NCI-H446 (cell line): Measurements from ENCODE around the gene SEMA6B.
"Not testable (repeated sequence)": the region's sequence is repeated elsewhere in the genome, so short reads cannot be mapped to it uniquely, and the experiment has no call there.

ENCODE experiments used
- DNase-seq, 2 experiments: peaks; one replicate each; lab custom pipeline; 2025; lab: John Stamatoyannopoulos, UW

SEMA6B gene

GRCh38 chr19:4547303-4548237 lies 11.9 kb downstream of the SEMA6B start:
- no peak for DNase-seq

GRCh38 chr19:4543842-4544647 lies 15.4 kb downstream of the SEMA6B start:
- no peak for DNase-seq

GRCh38 chr19:4542896-4543841 lies 16.3 kb downstream of the SEMA6B start:
- no peak for DNase-seq

- not testable (repeated sequence) for DNase-seq
Observed at GRCh38 chr19:4541806-4542145, 17.7 kb downstream of the SEMA6B start.

- no peak for DNase-seq
Observed at GRCh38 chr19:4541114-4541805, 18.2 kb downstream of the SEMA6B start.

- no peak for DNase-seq
Observed at GRCh38 chr19:4539693-4540581, 19.5 kb downstream of the SEMA6B start, which contains the start of gene LRG1. TSS of gene LRG1 (minus strand) at chr19:4540036. CDS start at chr19:4540013, 23 bp downstream.

GRCh38 chr19:4539169-4539692 lies 20.3 kb downstream of the SEMA6B start:
- no peak for DNase-seq

GRCh38 chr19:4538601-4538954 lies 20.9 kb downstream of the SEMA6B start:
- no peak for DNase-seq

GRCh38 chr19:4537953-4538600 lies 21.4 kb downstream of the SEMA6B start:
- DNase-seq, result no peak

GRCh38 chr19:4536798-4537197 lies 22.7 kb downstream of the SEMA6B start:
- DNase-seq, result no peak

GRCh38 chr19:4534836-4535658 lies 24.4 kb downstream of the SEMA6B start, which contains the start of gene PLIN5:
TSS of gene PLIN5 (minus strand) at chr19:4535224. CDS start at chr19:4534074, 1,150 bp downstream.
- DNase-seq, result peak; percentile 77 to 94

GRCh38 chr19:4533835-4534424 lies 25.6 kb downstream of the SEMA6B start:
- no peak for DNase-seq

- no peak for DNase-seq
Observed at GRCh38 chr19:4533334-4533733, 26.1 kb downstream of the SEMA6B start.

- no peak for DNase-seq
Observed at GRCh38 chr19:4531562-4532165, 27.8 kb downstream of the SEMA6B start.

- DNase-seq, result no peak
Observed at GRCh38 chr19:4529924-4530522, 29.5 kb downstream of the SEMA6B start.

- DNase-seq, result no peak
Observed at GRCh38 chr19:4528843-4529242, 30.6 kb downstream of the SEMA6B start.

- DNase-seq, result not testable (repeated sequence)
Observed at GRCh38 chr19:4527377-4527776, 32.1 kb downstream of the SEMA6B start.
